Measurements from ENCODE around the gene TOLLIP.

Gene TOLLIP

GRCh38 chr11:1234054-1234720 is 75.2 kb downstream of the TOLLIP start:
- TF ChIP-seq RARB (CRISPR knock-in tag; IDR thresholded peaks at IDR 0.05), result no peak
- no peak for TF ChIP-seq ZFP3 (CRISPR knock-in tag; IDR thresholded peaks at IDR 0.05)
- TF ChIP-seq, protein P1, sequence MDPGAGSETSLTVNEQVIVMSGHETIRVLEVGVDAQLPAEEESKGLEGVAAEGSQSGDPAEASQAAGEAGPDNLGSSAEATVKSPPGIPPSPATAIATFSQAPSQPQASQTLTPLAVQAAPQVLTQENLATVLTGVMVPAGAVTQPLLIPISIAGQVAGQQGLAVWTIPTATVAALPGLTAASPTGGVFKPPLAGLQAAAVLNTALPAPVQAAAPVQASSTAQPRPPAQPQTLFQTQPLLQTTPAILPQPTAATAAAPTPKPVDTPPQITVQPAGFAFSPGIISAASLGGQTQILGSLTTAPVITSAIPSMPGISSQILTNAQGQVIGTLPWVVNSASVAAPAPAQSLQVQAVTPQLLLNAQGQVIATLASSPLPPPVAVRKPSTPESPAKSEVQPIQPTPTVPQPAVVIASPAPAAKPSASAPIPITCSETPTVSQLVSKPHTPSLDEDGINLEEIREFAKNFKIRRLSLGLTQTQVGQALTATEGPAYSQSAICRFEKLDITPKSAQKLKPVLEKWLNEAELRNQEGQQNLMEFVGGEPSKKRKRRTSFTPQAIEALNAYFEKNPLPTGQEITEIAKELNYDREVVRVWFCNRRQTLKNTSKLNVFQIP (CRISPR knock-in tag; IDR thresholded peaks at IDR 0.05; ENCODE audit: borderline replicate concordance, low read depth), result no peak
- TF ChIP-seq TOX (CRISPR knock-in tag; IDR thresholded peaks at IDR 0.05; ENCODE audit: borderline replicate concordance), result no peak
- TF ChIP-seq, protein P2, sequence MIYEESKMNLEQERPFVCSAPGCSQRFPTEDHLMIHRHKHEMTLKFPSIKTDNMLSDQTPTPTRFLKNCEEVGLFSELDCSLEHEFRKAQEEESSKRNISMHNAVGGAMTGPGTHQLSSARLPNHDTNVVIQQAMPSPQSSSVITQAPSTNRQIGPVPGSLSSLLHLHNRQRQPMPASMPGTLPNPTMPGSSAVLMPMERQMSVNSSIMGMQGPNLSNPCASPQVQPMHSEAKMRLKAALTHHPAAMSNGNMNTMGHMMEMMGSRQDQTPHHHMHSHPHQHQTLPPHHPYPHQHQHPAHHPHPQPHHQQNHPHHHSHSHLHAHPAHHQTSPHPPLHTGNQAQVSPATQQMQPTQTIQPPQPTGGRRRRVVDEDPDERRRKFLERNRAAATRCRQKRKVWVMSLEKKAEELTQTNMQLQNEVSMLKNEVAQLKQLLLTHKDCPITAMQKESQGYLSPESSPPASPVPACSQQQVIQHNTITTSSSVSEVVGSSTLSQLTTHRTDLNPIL (CRISPR knock-in tag; IDR thresholded peaks at IDR 0.05; ENCODE audit: low read depth), result no peak
- no peak for TF ChIP-seq ZC3H10 (CRISPR knock-in tag; IDR thresholded peaks at IDR 0.05)
- TF ChIP-seq ZFP30 (CRISPR knock-in tag; IDR thresholded peaks at IDR 0.05), result no peak
- TF ChIP-seq ESRRG (CRISPR knock-in tag; IDR thresholded peaks at IDR 0.05), result no peak
- no peak for TF ChIP-seq BACH2 (CRISPR knock-in tag; IDR thresholded peaks at IDR 0.05; ENCODE audit: borderline replicate concordance)
- ATAC-seq, result no peak

- no peak for TF ChIP-seq ZNF70 (CRISPR knock-in tag; IDR thresholded peaks at IDR 0.05)
- TF ChIP-seq PPARA (CRISPR knock-in tag; IDR thresholded peaks at IDR 0.05; ENCODE audit: borderline replicate concordance), result no peak
- TF ChIP-seq ZFP30 (CRISPR knock-in tag; IDR thresholded peaks at IDR 0.05), result no peak
- TF ChIP-seq, protein P1 (CRISPR knock-in tag; IDR thresholded peaks at IDR 0.05; ENCODE audit: borderline replicate concordance, low read depth), result no peak
- no peak for TF ChIP-seq ZNF8 (CRISPR knock-in tag; IDR thresholded peaks at IDR 0.05)
- no peak for TF ChIP-seq SNAI2 (CRISPR knock-in tag; IDR thresholded peaks at IDR 0.05)
- TF ChIP-seq, protein P2 (CRISPR knock-in tag; IDR thresholded peaks at IDR 0.05; ENCODE audit: low read depth), result no peak
- TF ChIP-seq BACH2 (CRISPR knock-in tag; IDR thresholded peaks at IDR 0.05; ENCODE audit: borderline replicate concordance), result no peak
- TF ChIP-seq RARB (CRISPR knock-in tag; IDR thresholded peaks at IDR 0.05), result no peak
- no peak for TF ChIP-seq ZNF565 (CRISPR knock-in tag; conservative IDR thresholded peaks at IDR 0.05; ENCODE audit: low read depth)
- TF ChIP-seq, protein P3, sequence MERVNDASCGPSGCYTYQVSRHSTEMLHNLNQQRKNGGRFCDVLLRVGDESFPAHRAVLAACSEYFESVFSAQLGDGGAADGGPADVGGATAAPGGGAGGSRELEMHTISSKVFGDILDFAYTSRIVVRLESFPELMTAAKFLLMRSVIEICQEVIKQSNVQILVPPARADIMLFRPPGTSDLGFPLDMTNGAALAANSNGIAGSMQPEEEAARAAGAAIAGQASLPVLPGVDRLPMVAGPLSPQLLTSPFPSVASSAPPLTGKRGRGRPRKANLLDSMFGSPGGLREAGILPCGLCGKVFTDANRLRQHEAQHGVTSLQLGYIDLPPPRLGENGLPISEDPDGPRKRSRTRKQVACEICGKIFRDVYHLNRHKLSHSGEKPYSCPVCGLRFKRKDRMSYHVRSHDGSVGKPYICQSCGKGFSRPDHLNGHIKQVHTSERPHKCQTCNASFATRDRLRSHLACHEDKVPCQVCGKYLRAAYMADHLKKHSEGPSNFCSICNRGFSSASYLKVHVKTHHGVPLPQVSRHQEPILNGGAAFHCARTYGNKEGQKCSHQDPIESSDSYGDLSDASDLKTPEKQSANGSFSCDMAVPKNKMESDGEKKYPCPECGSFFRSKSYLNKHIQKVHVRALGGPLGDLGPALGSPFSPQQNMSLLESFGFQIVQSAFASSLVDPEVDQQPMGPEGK (CRISPR knock-in tag; IDR thresholded peaks at IDR 0.05; ENCODE audit: borderline replicate concordance), result no peak
- ATAC-seq, result no peak
Observed at GRCh38 chr11:1233351-1234053, 75.9 kb downstream of the TOLLIP start.

GRCh38 chr11:1232883-1233321 is 76.5 kb downstream of the TOLLIP start:
- no peak for ATAC-seq
- TF ChIP-seq BACH2 (CRISPR knock-in tag; IDR thresholded peaks at IDR 0.05; ENCODE audit: borderline replicate concordance) (no peak), ZFP30 (CRISPR knock-in tag; IDR thresholded peaks at IDR 0.05) (no peak), TOX (CRISPR knock-in tag; IDR thresholded peaks at IDR 0.05; ENCODE audit: borderline replicate concordance) (no peak), ZC3H10 (CRISPR knock-in tag; IDR thresholded peaks at IDR 0.05) (no peak), ZNF8 (CRISPR knock-in tag; IDR thresholded peaks at IDR 0.05) (no peak), RARB (CRISPR knock-in tag; IDR thresholded peaks at IDR 0.05) (no peak), PPARA (CRISPR knock-in tag; IDR thresholded peaks at IDR 0.05; ENCODE audit: borderline replicate concordance) (no peak), ARNTL (CRISPR knock-in tag; IDR thresholded peaks at IDR 0.05; ENCODE audit: borderline replicate concordance, low read depth) (no peak), OSR1 (CRISPR knock-in tag; IDR thresholded peaks at IDR 0.05) (no peak), ESRRG (CRISPR knock-in tag; IDR thresholded peaks at IDR 0.05) (no peak), CSDC2 (CRISPR knock-in tag; IDR thresholded peaks at IDR 0.05) (no peak), TCF4 (CRISPR knock-in tag; IDR thresholded peaks at IDR 0.05; ENCODE audit: borderline replicate concordance) (no peak), ZFP3 (CRISPR knock-in tag; IDR thresholded peaks at IDR 0.05) (no peak)
- TF ChIP-seq, protein P1 (CRISPR knock-in tag; IDR thresholded peaks at IDR 0.05; ENCODE audit: borderline replicate concordance, low read depth), result no peak
- TF ChIP-seq, protein P4, sequence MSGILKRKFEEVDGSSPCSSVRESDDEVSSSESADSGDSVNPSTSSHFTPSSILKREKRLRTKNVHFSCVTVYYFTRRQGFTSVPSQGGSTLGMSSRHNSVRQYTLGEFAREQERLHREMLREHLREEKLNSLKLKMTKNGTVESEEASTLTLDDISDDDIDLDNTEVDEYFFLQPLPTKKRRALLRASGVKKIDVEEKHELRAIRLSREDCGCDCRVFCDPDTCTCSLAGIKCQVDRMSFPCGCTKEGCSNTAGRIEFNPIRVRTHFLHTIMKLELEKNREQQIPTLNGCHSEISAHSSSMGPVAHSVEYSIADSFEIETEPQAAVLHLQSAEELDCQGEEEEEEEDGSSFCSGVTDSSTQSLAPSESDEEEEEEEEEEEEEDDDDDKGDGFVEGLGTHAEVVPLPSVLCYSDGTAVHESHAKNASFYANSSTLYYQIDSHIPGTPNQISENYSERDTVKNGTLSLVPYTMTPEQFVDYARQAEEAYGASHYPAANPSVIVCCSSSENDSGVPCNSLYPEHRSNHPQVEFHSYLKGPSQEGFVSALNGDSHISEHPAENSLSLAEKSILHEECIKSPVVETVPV (CRISPR knock-in tag; IDR thresholded peaks at IDR 0.05), result no peak
- TF ChIP-seq, protein P3 (CRISPR knock-in tag; IDR thresholded peaks at IDR 0.05; ENCODE audit: borderline replicate concordance), result no peak
